Activated CD8-positive, alpha-beta T cell treated with anti-CD3 and anti-CD28 coated beads for 36 hours (primary cell): ENCODE measurements around the gene LRFN3. TPM values are rescaled to one million over a fixed set of nuclear protein-coding genes. Genes with fewer than 3 reads are reported as not detected.

Experiments
- ATAC-seq: fragments of 200-7000 bp; cut with Tn5 transposase; one replicate; pipeline ENCODE4 v1.10.0; 2021; ENCODE audit warnings: mild to moderate bottlenecking, moderate library complexity
- CTCF ChIA-PET: fragments of 350-600 bp; sonication (Branson Sonifier 250); formaldehyde crosslinking; loops from one replicate; lab custom pipeline; 2021; ENCODE audit warnings: antibody characterized with exemption; lab: Charles Lee
- POLR2A ChIA-PET: fragments of 350-600 bp; sonication (Branson Sonifier 250); formaldehyde crosslinking; loops from one replicate; lab custom pipeline; 2021; ENCODE audit warnings: antibody characterized with exemption; lab: Charles Lee
- DNase-seq: peaks from one replicate; pipeline ENCODE4 v3.0.0-alpha.2; 2020
- H3K27ac Mint-ChIP-seq: one replicate; pipeline ENCODE4 v1.8.0; 2021; ENCODE audit warnings: mild to moderate bottlenecking, mixed read lengths
- H3K27me3 Mint-ChIP-seq: one replicate; pipeline ENCODE4 v1.8.0; 2021; ENCODE audit warnings: mixed read lengths
- H3K36me3 Mint-ChIP-seq: one replicate; pipeline ENCODE4 v1.8.0; 2021; ENCODE audit warnings: low read depth, mixed read lengths
- H3K4me1 Mint-ChIP-seq: one replicate; pipeline ENCODE4 v1.8.0; 2021; ENCODE audit warnings: low read depth, mixed read lengths
- H3K4me3 Mint-ChIP-seq: one replicate; pipeline ENCODE4 v1.8.0; 2021; ENCODE audit warnings: mild to moderate bottlenecking, moderate library complexity, mixed read lengths
- H3K9me3 Mint-ChIP-seq: one replicate; pipeline ENCODE4 v1.8.0; 2021; ENCODE audit warnings: mixed read lengths
- CTCF ChIP-seq: fragments of 200-600 bp; IDR thresholded peaks from one replicate; pipeline ENCODE4 v1.8.0; 2022; ENCODE audit warnings: antibody characterized with exemption, mild to moderate bottlenecking
- intact Hi-C: fragments of 100-400 bp; cut with micrococcal nuclease; formaldehyde crosslinking; loops from one replicate; pipeline ENCODE4 v1.10.0; 2022
- total RNA-seq, 2 experiments: library from RNA; stranded (reverse); gene quantifications; one replicate each; pipeline ENCODE4 v1.2.3, GENCODE V29; 2021

The LRFN3 gene
- total RNA-seq: 1 to 10 TPM; 4.8 to 6.6 TPM

DNA sequence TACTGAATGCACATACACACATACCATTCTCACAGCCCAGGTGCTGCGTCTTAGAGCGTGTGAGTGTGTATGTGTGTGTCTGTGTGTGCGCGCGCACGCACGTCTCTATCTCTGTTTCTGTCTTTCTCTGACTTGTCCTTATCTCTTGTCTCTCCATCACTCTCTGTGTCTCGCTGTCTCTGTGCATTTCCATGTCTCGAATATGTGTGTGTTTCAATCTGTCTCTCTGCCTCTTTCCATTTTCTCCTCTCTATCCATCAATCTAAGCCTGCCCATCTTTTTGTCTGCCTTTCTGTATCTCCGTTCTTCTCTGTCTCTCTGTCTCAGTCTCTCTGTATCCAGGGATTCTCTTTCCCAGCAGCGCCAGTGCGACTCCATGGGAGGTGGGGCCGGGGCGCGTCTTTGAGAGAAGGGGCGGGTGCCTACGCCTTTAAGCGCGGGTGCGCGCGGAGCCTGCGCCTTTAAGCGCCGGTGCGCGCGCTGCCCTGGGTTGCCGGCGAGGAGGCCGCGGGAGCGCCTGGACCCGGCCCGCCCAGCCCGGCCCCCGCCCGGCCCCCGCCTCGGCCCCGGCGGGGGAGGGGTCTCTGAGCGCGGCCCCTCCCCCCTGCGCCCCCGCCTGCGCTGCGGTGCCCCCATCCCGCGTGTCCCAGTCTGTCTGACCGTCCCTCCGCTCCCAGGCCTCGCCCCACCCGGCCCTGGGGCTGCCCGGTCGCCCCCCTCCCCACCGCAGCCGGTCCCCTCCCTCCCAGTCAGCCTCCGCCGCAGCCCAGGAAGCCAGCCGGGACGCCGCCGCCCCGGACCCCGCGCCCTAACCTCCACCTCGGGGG is at the start of gene LRFN3:
LRFN3 (plus strand) TSS at position 464 of the 827 bp plus-strand sequence. CDS start 3,052 bp downstream, outside the sequence.
- H3K9me3 Mint-ChIP-seq: no peaks in the 10 kb centered on the region
- ATAC-seq (peak; percentile 7), DNase-seq (peak; percentile 72)
- TF ChIP-seq CTCF: no peak
- peak within 1 kb of the TSS; percentile 70 for H3K27ac Mint-ChIP-seq
- H3K4me3 Mint-ChIP-seq: peak within 1 kb of the TSS; percentile 78
- H3K4me1 Mint-ChIP-seq: peaks cover 27% of the 10 kb centered on the region
- POLR2A ChIA-PET: interaction anchor here (1.0 kb wide), 1 partner anchor 33 kb away, joined by 3 read pairs; no protein-coding TSS in a partner anchor
- no peaks in the 10 kb centered on the region for H3K27me3 Mint-ChIP-seq
- intact Hi-C loops: loop anchor here (10.0 kb wide), 1 partner anchor 221 kb away; the partner anchor contains the start of gene KMT2B
- H3K36me3 Mint-ChIP-seq: no peaks in the 10 kb centered on the region
- CTCF ChIA-PET: interaction anchor here (7.0 kb wide), 1 partner anchor 54 kb away, joined by 88 read pairs; no protein-coding TSS in a partner anchor

DNA sequence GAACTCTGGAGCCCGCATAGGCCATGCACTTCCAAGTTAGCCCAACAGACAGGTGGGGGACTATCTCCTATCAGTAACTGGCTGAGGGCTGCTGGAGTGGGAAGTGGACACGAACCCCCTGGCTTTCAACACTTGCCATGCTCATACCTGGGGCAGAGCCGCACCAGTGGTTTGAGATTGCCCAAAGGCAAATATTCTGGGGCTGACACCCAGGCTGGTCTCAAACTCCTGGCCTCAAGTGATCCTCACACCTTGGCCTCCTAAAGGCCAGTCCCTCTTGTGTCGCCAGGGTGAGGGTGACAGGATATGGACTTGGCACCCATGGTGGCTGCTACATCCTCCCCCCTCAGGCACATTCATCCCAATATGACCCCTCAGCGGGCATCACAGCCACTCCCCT is 49.0 kb upstream of the LRFN3 start:
- Mint-ChIP-seq H3K4me1 (peaks cover 11% of the 10 kb centered on the region), H3K27me3 (no peaks in the 10 kb centered on the region), H3K36me3 (peaks cover 49% of the 10 kb centered on the region), H3K9me3 (no peaks in the 10 kb centered on the region), H3K4me3 (no peak overlapping the region), H3K27ac (peak overlapping the region; percentile 32)
- CTCF ChIA-PET: interaction anchor here (1.1 to 1.7 kb wide), 2 partner anchors 11 to 44 kb away, joined by 3 to 4 read pairs; no protein-coding TSS in a partner anchor
- POLR2A ChIA-PET: no interaction called here
- ATAC-seq: no peak
- no peak for DNase-seq
- intact Hi-C loops: no loop called here
- TF ChIP-seq CTCF: no peak

DNA sequence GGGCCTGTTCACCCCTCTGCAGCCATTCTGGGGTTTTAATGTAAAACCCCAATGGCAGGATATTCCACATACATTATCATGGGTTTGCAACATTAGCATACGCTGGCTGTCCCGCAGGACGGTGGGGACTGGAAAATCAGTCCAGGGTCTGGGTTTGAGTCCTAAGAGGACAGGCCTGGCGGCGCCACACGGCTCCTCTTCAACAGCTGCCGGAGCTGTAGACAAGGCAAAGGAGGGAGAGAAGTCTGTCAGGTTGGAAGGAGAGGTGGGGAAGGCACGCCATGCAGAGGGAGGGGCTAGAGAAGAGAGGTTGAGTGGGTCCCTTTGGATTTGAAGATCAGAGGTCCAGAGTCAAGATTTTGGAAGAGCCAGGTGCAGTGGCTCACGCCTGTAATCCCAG is 47.8 kb upstream of the LRFN3 start:
- no peak overlapping the region for H3K4me3 Mint-ChIP-seq
- peaks cover 14% of the 10 kb centered on the region for H3K4me1 Mint-ChIP-seq
- CTCF ChIA-PET: interaction anchor here (1.7 kb wide), 1 partner anchor 43 kb away, joined by 4 read pairs; no protein-coding TSS in a partner anchor
- H3K36me3 Mint-ChIP-seq: peaks cover 59% of the 10 kb centered on the region
- POLR2A ChIA-PET: no interaction called here
- H3K27me3 Mint-ChIP-seq: no peaks in the 10 kb centered on the region
- DNase-seq (no peak), ATAC-seq (no peak)
- H3K27ac Mint-ChIP-seq: no peak overlapping the region
- intact Hi-C loops: no loop called here
- TF ChIP-seq CTCF: no peak
- no peaks in the 10 kb centered on the region for H3K9me3 Mint-ChIP-seq

- no peak for TF ChIP-seq CTCF
- ATAC-seq: no peak
- Mint-ChIP-seq H3K4me3 (no peak overlapping the region), H3K27ac (no peak overlapping the region), H3K9me3 (no peaks in the 10 kb centered on the region), H3K4me1 (peaks cover 14% of the 10 kb centered on the region), H3K27me3 (no peaks in the 10 kb centered on the region), H3K36me3 (peaks cover 70% of the 10 kb centered on the region)
- POLR2A ChIA-PET: interaction anchor here (1.0 kb wide), 1 partner anchor 27 kb away, joined by 3 read pairs; no protein-coding TSS in a partner anchor
- DNase-seq: no peak
- intact Hi-C loops: no loop called here
- CTCF ChIA-PET: interaction anchor here (1.0 kb wide), 1 partner anchor 42 kb away, joined by 3 read pairs; no protein-coding TSS in a partner anchor
Observed at GRCh38 chr19:35889370-35890112, 46.6 kb upstream of the LRFN3 start.
